ENCODE measurements around the gene ALDH1B1. TPM values are rescaled to one million over a fixed set of nuclear protein-coding genes. Genes with fewer than 3 reads are reported as not detected.
"Not testable (repeated sequence)": the region's sequence is repeated elsewhere in the genome, so short reads cannot be mapped to it uniquely, and the experiment has no call there.

ALDH1B1 gene
- total and polyA plus RNA-seq, 5 donors from 2014 or later: 1.7 to 11.8 (median 9.0) TPM

DNA sequence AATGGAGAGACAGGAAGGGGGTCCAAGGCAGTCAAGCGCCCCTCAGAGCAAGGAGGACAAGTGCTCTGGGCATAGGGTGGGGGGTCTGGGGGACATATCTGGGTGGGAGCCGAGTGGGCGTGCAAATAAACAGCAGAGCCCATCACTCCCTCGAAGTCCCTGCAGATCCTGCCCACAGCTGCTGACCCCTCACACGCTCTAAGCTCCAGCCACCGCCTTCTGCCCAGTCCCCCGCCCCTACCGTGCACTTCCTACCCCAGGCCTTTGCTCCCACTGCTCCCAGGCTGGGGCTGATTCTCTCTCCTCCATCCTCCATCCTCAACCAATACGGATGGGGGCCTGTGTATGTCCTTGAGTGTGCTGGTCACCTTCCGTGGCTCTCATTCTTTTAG lies 16.9 kb upstream of the ALDH1B1 start:
- Histone ChIP-seq H3K4me3 (ENCODE audit: low read depth, low read length) (no peak overlapping the region), H3K36me3 (ENCODE audit: control insufficient read depth, insufficient read depth, low read length) (no peaks in the 10 kb centered on the region), H3K4me1 (ENCODE audit: control insufficient read depth, insufficient read depth, low read length, poor library complexity, severe bottlenecking) (no peaks in the 10 kb centered on the region), H3K9me3 (ENCODE audit: control insufficient read depth in 2 of 2, low read length in 2 of 2) (no peaks in the 10 kb centered on the region), H3K27me3 (ENCODE audit: control insufficient read depth, insufficient read depth, low read length) (peaks cover 2% of the 10 kb centered on the region), H3K27ac (ENCODE audit: insufficient read depth, low read length, poor library complexity, severe bottlenecking) (no peak overlapping the region)
- no peak overlapping the region for H3K27ac Mint-ChIP-seq
- H3K9me3 Mint-ChIP-seq: no peaks in the 10 kb centered on the region
- DNase-seq: no peak
- no peak overlapping the region for H3K4me3 Mint-ChIP-seq
- no peaks in the 10 kb centered on the region for H3K4me1 Mint-ChIP-seq
- peaks cover 5% of the 10 kb centered on the region for H3K27me3 Mint-ChIP-seq
- no peak for ATAC-seq (ENCODE audit: low read depth in 2 of 2)
- no peaks in the 10 kb centered on the region for H3K36me3 Mint-ChIP-seq

DNA sequence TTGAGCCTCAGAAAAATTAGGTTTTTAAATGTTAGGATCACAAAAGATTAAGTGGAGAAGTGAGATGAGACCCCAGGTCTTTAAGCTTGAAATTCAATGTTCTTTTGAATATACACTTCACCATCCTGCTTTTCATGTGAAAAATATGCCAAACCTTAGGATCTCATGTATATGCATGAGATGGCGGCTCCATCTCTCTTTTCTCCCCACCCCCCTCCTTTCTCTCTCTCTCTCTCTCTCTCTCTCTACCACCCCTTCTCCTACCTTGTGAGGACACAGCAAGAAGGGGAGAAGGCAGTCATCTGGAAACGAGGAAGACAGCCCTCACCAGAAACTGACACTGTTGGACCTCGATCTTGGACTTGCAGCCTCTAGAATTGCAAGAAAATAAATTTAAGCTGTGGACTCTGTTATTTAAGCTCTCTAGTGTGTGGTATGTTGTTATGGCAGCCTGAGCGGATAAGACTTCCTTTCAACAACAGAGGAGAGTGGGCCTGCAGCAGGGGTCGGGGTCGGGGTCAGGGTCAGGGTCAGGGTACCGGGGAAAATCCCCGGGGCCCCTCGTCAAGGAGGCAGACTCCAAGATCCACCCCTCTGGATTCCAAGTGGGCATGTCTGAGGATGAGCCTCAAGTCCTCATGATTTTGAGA lies 16.4 kb upstream of the ALDH1B1 start:
- no peaks in the 10 kb centered on the region for H3K9me3 ChIP-seq (ENCODE audit: control insufficient read depth in 2 of 2, low read length in 2 of 2)
- Mint-ChIP-seq H3K4me3 (no peak overlapping the region), H3K4me1 (no peaks in the 10 kb centered on the region), H3K36me3 (no peaks in the 10 kb centered on the region), H3K27ac (no peak overlapping the region), H3K27me3 (peaks cover 5% of the 10 kb centered on the region), H3K9me3 (no peaks in the 10 kb centered on the region)
- ATAC-seq (ENCODE audit: low read depth in 2 of 2) (no peak), DNase-seq (no peak)
- no peak overlapping the region for H3K4me3 ChIP-seq (ENCODE audit: low read depth, low read length)
- no peaks in the 10 kb centered on the region for H3K36me3 ChIP-seq (ENCODE audit: control insufficient read depth, insufficient read depth, low read length)
- no peak overlapping the region for H3K27ac ChIP-seq (ENCODE audit: insufficient read depth, low read length, poor library complexity, severe bottlenecking)
- H3K27me3 ChIP-seq (ENCODE audit: control insufficient read depth, insufficient read depth, low read length): peaks cover 2% of the 10 kb centered on the region
- no peaks in the 10 kb centered on the region for H3K4me1 ChIP-seq (ENCODE audit: control insufficient read depth, insufficient read depth, low read length, poor library complexity, severe bottlenecking)

DNA sequence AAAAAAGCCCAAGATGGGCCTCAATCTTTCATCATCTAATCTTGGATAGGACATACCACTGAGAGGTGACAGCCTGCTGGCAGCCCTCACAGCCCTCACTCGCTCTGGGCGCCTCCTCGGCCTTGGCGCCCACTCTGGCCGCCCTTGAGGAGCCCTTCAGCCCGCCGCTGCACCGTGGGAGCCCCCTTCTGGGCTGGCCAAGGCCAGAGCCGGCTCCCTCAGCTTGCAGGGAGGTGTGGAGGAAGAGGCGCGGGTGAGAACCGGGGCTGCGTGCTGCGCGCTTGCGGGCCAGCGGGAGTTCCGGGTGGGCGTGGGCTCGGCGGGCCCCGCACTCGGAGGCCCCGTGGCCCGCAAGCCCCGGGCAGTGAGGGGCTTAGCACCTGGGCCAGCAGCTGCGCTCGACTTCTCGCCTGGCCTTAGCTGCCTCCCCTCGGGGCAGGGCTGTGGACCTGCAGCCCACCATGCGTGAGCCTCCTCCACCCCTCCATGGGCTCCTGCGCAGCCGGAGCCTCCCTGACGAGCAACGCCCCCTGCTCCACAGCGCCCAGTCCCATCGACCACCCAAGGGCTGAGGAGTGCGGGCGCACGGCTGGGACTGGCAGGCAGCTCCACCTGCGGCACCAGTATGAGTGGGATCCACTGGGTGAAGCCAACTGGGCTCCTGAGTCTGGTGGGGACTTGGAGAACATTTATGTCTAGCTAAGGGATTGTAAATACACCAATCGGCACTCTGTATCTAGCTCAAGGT lies 15.0 kb upstream of the ALDH1B1 start:
- not testable (repeated sequence) for H3K4me3 ChIP-seq (ENCODE audit: low read depth, low read length); H3K36me3 ChIP-seq (ENCODE audit: control insufficient read depth, insufficient read depth, low read length); H3K27me3 ChIP-seq (ENCODE audit: control insufficient read depth, insufficient read depth, low read length); H3K4me3 Mint-ChIP-seq; ATAC-seq (ENCODE audit: low read depth in 2 of 2); H3K9me3 ChIP-seq (ENCODE audit: control insufficient read depth in 2 of 2, low read length in 2 of 2); H3K4me1 ChIP-seq (ENCODE audit: control insufficient read depth, insufficient read depth, low read length, poor library complexity, severe bottlenecking); H3K27me3 Mint-ChIP-seq; H3K27ac ChIP-seq (ENCODE audit: insufficient read depth, low read length, poor library complexity, severe bottlenecking); H3K4me1 Mint-ChIP-seq; H3K9me3 Mint-ChIP-seq; H3K36me3 Mint-ChIP-seq; DNase-seq; H3K27ac Mint-ChIP-seq

DNA sequence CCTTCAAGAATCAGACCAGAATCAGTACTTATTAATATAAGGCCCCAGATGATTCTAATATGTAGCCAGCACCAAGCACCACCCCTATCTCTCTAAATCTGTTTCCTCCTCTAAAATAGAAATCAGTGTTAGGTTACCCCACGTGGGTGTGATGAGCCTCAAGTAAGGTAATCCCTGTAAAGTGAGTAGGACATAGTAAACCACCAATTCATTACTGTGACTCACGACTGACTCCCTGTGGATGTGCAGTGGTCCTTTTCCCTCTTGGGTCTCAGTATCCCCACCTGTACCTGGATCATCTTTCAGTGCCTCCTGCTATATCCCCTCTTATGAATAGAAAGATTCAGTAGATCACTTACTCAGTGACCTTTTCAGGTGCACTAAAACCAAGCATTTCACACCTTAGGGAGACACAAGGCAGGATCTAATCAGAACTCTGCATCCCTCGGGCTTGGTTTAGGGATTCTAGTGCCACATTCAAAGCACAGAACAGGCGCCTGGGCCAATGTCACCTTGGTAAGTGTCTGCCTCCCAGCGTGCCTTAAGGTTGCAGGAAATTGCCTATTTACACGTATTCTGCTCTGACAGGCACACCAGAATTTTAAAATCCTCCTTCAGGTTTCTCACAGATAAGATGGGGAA lies 12.2 kb upstream of the ALDH1B1 start:
- no peak overlapping the region for H3K4me3 ChIP-seq (ENCODE audit: low read depth, low read length)
- no peak overlapping the region for H3K27ac ChIP-seq (ENCODE audit: insufficient read depth, low read length, poor library complexity, severe bottlenecking)
- Mint-ChIP-seq H3K27ac (no peak overlapping the region), H3K36me3 (no peaks in the 10 kb centered on the region), H3K9me3 (peaks cover 0 to 1% (median 0%) of the 10 kb centered on the region in 7 donors), H3K4me3 (no peak overlapping the region), H3K27me3 (peaks cover 10% of the 10 kb centered on the region), H3K4me1 (no peaks in the 10 kb centered on the region)
- DNase-seq: no peak
- H3K4me1 ChIP-seq (ENCODE audit: control insufficient read depth, insufficient read depth, low read length, poor library complexity, severe bottlenecking): no peaks in the 10 kb centered on the region
- H3K9me3 ChIP-seq (ENCODE audit: control insufficient read depth in 2 of 2, low read length in 2 of 2): no peaks in the 10 kb centered on the region
- ATAC-seq (ENCODE audit: low read depth in 2 of 2): no peak
- no peaks in the 10 kb centered on the region for H3K36me3 ChIP-seq (ENCODE audit: control insufficient read depth, insufficient read depth, low read length)
- H3K27me3 ChIP-seq (ENCODE audit: control insufficient read depth, insufficient read depth, low read length): no peaks in the 10 kb centered on the region

DNA sequence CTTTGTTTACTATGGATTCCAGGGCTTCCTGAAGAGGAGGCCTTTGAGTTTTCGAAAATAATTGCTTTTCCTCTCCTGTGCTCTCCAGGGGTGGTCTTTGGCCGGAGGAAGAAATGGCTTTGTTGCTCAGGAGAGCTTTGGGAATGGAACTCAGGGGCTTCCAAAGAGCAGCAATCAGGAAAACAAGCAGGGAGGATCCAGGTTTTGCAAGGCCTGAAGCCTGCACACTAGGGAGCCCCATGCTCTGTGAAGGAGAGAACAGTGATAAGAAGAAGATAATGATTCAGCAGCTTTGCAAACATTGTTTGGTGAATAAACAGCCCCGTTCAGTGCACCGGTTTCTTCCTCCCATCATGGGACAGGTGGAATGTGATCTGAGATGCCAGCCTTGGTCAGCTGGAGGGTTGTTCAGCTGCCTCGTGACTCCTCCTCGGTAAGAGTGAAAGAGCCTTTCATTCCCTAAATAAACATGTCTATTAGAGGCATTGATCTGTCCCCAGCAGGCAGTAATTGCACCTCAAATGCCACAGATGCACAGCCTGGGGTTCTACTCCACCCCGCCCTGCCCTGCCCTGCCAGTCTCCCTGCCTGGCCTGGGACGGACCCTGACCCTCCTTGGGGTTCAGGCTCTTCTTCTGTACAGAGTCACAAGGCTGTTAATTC lies 11.5 kb upstream of the ALDH1B1 start:
- no peaks in the 10 kb centered on the region for H3K27me3 ChIP-seq (ENCODE audit: control insufficient read depth, insufficient read depth, low read length)
- H3K36me3 Mint-ChIP-seq: no peaks in the 10 kb centered on the region
- no peak overlapping the region for H3K27ac ChIP-seq (ENCODE audit: insufficient read depth, low read length, poor library complexity, severe bottlenecking)
- H3K4me1 Mint-ChIP-seq: no peaks in the 10 kb centered on the region
- ATAC-seq (ENCODE audit: low read depth in 2 of 2) (peak in 1 of 2 donors; percentile 16), DNase-seq (no peak)
- H3K36me3 ChIP-seq (ENCODE audit: control insufficient read depth, insufficient read depth, low read length): no peaks in the 10 kb centered on the region
- H3K27me3 Mint-ChIP-seq: peaks cover 10% of the 10 kb centered on the region
- no peak overlapping the region for H3K27ac Mint-ChIP-seq
- no peaks in the 10 kb centered on the region for H3K4me1 ChIP-seq (ENCODE audit: control insufficient read depth, insufficient read depth, low read length, poor library complexity, severe bottlenecking)
- peaks cover 0 to 1% (median 0%) of the 10 kb centered on the region in 7 donors for H3K9me3 Mint-ChIP-seq
- no peak overlapping the region for H3K4me3 Mint-ChIP-seq
- no peak overlapping the region for H3K4me3 ChIP-seq (ENCODE audit: low read depth, low read length)
- H3K9me3 ChIP-seq (ENCODE audit: control insufficient read depth in 2 of 2, low read length in 2 of 2): no peaks in the 10 kb centered on the region

DNA sequence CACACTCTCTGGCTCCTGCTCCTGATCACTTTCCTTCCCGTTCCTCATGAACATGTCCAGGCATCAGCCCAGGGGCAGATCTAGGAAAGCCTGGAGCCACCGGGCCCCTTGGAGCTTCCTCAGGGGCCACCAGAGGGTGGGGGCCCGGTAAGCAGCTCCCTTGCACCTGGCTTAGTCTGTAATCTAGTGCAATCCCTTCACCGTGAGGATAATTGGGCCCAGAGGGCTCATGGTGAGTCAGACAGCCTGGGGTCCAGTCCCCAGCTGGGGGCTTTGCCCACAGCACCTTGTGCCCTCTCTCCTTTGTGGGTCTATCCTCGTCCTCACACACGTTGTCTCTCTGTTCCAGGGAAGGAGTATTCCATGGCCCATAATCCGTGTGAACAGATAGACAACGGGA lies 10.4 kb upstream of the ALDH1B1 start:
- ATAC-seq (ENCODE audit: low read depth in 2 of 2) (no peak), DNase-seq (no peak)
- Histone ChIP-seq H3K4me3 (ENCODE audit: low read depth, low read length) (no peak overlapping the region), H3K36me3 (ENCODE audit: control insufficient read depth, insufficient read depth, low read length) (no peaks in the 10 kb centered on the region), H3K27me3 (ENCODE audit: control insufficient read depth, insufficient read depth, low read length) (no peaks in the 10 kb centered on the region), H3K27ac (ENCODE audit: insufficient read depth, low read length, poor library complexity, severe bottlenecking) (no peak overlapping the region), H3K9me3 (ENCODE audit: control insufficient read depth in 2 of 2, low read length in 2 of 2) (no peaks in the 10 kb centered on the region), H3K4me1 (ENCODE audit: control insufficient read depth, insufficient read depth, low read length, poor library complexity, severe bottlenecking) (no peaks in the 10 kb centered on the region)
- Mint-ChIP-seq H3K4me3 (no peak overlapping the region), H3K36me3 (no peaks in the 10 kb centered on the region), H3K9me3 (peaks cover 0 to 1% (median 0%) of the 10 kb centered on the region in 7 donors), H3K27me3 (peaks cover 15% of the 10 kb centered on the region), H3K27ac (no peak overlapping the region), H3K4me1 (no peaks in the 10 kb centered on the region)

DNA sequence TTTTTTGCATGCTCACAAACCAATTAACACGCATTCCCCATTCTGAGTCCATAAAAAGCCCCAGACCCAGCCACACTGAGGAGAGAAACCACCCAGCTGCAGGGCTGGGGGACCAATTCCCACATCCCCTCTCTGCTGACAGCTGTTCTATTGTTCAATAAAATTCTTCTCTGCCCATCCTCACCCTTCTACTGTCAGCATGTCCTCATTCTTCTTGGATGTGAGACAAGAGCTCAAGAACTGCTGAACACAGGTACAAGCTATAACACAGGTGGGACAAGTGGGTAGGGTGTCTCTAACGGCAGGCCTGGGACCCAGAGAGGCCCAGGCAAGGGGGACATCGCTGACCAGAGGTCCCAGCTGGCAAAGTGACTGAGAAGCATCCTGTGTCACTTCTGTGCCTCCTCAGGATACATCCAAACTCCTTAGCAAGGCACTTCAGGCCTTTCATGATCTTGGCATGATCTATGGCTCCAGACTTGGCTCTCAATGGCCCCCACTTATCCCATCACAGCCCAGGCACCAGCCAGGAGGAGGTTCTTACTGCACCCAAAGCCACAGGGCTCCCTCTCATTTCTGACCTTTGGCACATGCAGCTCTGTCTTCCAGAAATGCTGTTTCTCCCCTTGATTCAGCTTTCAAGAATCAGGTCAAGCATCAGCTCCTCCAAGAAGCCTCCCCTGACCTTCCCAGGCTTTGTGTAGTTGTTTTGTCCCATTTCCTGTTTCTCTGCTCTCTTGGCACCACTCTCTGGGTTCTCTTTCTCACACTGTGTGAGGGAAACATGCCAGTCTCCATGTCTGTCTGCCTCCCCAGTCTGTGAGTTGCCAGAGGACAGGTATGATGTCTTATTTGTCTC lies 7.3 kb upstream of the ALDH1B1 start:
- Mint-ChIP-seq H3K4me1 (no peaks in the 10 kb centered on the region), H3K36me3 (no peaks in the 10 kb centered on the region), H3K4me3 (no peak overlapping the region), H3K27ac (peak overlapping the region in 1 of 3 donors; percentile 88), H3K27me3 (peaks cover 25% of the 10 kb centered on the region), H3K9me3 (peaks cover 0 to 1% (median 0%) of the 10 kb centered on the region in 7 donors)
- DNase-seq: no peak
- Histone ChIP-seq H3K27ac (ENCODE audit: insufficient read depth, low read length, poor library complexity, severe bottlenecking) (no peak overlapping the region), H3K36me3 (ENCODE audit: control insufficient read depth, insufficient read depth, low read length) (no peaks in the 10 kb centered on the region), H3K27me3 (ENCODE audit: control insufficient read depth, insufficient read depth, low read length) (no peaks in the 10 kb centered on the region), H3K9me3 (ENCODE audit: control insufficient read depth in 2 of 2, low read length in 2 of 2) (no peaks in the 10 kb centered on the region), H3K4me1 (ENCODE audit: control insufficient read depth, insufficient read depth, low read length, poor library complexity, severe bottlenecking) (no peaks in the 10 kb centered on the region), H3K4me3 (ENCODE audit: low read depth, low read length) (no peak overlapping the region)
- ATAC-seq (ENCODE audit: low read depth in 2 of 2): no peak
